Measurements from ENCODE around the gene PRSS2.
"Not testable (repeated sequence)": the region's sequence is repeated elsewhere in the genome, so short reads cannot be mapped to it uniquely, and the experiment has no call there.

Gene PRSS2

DNA sequence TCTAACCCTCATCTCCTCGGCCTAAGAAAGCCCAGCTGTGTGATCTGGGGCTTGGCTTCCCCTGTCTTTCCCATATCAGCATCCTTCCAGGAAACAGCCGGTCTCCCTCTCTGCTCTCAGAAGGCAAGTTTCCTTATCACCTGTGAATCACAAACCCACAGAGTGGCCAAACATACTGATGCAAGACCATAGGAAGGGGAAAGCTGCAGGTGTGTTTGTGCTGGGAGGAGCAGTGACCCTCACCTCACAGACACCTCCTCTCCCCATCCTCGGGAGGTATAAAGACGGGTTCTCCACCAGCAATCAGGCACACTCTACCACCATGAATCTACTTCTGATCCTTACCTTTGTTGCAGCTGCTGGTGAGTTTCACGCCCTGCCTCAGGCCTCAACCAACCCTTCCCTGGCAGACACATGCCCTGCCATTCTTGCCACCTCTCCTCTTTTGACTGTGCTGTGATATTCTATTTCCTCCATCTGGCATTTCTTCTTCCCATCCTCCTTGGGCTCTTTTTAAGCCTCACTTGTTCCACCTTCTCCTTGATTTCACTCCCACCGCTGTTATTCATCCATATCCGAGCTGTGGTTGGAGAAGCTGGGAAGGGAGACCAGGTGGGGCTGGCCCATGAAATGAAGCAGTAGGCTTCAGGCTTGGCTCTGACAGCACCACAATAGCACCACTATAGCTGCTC lies at the start of gene PRSS2:
Gene PRSS2 (plus strand): TSS at position 310 of the 692 bp plus-strand sequence. CDS start 13 bp downstream, at position 323.
- no peak for DNase-seq

DNA sequence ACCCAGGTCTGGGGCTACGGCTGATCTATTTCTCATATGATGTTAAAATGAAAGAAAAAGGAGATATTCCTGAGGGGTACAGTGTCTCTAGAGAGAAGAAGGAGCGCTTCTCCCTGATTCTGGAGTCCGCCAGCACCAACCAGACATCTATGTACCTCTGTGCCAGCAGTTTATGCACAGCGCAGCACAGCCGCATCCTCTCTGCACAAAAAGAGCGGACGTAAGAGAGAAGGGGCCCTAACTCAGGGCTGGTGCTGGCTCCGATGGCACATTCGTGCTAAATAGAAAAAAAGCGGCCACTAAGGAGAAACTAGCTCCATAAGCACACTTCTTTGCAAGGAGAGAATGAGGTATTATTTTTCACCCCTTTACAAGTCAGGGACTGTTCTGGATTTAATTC lies 49.8 kb upstream of the PRSS2 start:
- no peak for DNase-seq

DNA sequence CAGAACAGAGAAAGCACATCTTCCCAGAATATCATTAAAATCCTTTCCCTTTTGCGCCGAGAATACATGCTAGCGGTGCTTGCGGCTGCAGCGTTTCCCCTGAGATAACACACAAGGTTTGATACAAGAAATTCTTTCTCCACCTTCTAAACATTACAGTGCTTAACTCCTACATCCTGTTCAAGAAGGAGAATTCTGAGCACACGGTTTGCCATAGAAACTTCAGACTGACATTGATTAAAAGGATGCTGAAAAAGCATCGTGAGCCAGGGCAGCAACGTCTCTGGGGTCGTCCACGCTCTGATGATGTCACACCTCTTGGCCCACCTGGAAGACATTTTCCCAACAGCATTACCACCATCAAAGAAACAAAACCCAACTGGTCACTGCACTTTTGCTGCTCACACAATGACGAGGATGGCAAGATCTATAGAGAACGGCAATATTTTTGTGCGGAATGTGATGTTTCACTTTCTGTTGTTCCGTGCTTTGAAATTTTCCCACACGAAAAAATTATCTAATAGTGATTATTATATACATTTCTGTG lies 48.4 kb upstream of the PRSS2 start:
- DNase-seq: no peak

DNA sequence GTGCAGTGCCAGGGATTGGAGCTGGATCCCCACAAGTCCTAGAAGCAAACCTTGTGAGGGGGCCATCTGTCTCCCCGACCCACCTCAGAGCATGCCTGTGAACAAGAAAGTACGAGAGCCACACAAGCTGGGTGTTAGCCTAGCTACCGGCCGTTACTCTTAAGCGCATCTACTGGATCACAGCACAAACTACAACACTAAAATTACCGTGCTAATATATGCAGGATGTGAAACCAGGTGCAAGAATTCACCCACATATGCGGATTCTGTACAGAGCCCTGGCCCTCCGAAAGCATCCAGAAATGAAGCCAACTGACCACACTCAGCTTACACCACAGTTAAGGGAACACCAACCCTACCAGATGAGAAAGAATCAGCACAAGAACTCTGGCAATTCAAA lies 37.5 kb upstream of the PRSS2 start:
- DNase-seq: no peak

DNA sequence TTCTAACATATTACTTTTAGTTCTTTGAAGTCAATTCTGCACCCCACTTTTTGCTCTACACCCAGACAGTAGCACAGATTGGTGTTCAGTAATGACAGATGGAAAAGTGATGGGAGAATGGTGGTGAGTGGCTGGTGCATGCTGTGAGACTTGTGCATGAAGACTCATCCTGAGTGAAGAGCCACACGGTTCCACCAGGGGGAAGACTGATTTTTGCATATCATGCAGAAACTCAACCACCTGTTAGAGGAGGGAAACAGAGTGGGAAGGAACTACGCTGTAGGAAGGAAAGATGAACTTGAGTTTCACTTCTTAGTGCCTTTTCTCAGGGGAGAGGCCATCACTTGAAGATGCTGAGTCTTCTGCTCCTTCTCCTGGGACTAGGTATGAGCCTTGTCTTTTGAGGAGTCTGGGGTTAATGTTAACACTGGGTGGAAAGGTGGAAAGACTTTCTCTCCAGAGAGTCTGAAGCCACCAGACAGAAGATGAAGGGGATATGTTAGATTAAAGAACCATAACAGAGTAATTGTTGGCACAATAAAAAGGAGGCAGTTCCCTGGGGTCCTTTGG lies 30.8 kb upstream of the PRSS2 start:
- DNase-seq: no peak

DNA sequence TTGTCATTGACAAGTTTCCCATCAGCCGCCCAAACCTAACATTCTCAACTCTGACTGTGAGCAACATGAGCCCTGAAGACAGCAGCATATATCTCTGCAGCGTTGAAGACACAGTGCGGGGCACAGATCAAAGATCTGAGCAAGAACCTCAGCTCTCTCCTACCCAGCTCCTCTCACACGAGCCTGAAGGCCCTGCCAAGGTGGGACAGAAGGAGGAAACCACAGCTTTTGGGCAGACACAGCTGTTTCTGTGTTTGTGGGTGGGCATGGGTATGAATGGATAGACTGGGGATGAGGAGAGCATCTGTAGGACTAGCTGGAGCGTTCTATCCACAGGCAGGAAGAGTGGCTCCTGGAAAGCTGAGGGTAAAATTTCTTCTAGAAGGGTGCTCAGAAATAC lies 30.0 kb upstream of the PRSS2 start:
- DNase-seq: no peak

GRCh38 chr7:142741932-142742331 lies 28.8 kb upstream of the PRSS2 start:
- DNase-seq: not testable (repeated sequence)

DNA sequence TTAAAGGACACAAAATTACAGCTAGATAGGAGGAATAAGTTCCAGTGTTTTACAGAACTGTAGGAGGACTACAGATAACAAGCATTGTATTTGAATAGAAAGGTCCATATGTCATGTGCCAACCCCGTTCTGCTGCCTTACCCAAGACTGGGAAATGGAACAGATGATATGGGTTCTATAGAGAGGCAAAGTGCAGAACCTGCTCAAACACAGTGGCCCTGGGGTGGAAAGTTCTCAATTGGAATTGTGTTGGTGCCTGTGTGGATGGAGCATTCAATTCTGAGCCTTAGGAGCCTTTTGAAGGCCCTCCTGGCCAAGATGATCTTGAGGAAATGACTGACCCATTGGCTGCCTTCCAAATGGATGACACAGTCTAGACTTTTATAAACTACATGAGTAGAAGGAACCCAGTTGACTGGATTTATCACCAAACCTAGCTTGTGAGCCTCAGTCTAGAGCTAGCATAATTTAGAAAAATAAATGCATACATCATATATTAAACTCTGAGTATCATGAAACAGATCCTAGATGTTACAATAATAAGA lies 25.6 kb upstream of the PRSS2 start:
- DNase-seq: no peak

- DNase-seq: no peak
Measured at GRCh38 chr7:142745745-142746144, 25.0 kb upstream of the PRSS2 start.

DNA sequence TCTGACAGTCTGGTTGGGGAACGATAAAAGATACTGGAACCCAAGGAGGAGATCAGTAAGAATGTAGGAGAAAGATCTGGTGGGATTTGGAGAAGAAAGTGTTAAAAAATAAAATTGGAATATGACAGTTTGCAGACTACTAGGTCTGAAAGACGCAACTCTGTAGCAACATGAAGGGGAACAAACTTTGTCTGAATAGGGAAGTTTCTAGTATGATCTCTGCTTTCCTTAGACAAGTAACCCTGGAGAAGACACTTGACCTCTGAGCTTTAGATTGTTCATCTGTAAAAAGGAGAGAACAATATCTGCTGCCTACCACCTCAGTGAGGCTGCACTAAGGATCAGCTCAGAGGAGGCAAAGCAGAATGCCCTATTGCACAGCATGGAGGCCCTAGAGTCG lies 24.5 kb upstream of the PRSS2 start:
- no peak for DNase-seq

DNA sequence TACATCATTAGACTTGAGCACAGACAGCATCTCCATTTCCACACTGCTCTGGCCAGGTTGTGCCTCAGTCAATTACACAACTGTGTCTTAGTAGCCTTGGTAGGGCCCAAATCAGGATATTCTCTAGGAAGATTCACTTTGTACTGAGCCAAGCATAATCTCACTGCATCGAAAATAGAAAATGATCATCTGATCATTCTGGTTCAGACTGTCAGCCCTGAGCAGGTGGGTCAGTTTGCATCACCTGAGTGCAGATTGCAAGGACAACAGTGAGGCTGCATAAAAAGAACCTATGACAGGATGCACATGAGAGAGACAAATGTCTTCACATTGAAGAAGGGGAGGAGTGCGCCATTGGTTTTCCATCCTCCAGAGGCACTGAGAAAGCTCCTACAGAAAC lies 22.4 kb upstream of the PRSS2 start:
- not testable (repeated sequence) for DNase-seq

DNA sequence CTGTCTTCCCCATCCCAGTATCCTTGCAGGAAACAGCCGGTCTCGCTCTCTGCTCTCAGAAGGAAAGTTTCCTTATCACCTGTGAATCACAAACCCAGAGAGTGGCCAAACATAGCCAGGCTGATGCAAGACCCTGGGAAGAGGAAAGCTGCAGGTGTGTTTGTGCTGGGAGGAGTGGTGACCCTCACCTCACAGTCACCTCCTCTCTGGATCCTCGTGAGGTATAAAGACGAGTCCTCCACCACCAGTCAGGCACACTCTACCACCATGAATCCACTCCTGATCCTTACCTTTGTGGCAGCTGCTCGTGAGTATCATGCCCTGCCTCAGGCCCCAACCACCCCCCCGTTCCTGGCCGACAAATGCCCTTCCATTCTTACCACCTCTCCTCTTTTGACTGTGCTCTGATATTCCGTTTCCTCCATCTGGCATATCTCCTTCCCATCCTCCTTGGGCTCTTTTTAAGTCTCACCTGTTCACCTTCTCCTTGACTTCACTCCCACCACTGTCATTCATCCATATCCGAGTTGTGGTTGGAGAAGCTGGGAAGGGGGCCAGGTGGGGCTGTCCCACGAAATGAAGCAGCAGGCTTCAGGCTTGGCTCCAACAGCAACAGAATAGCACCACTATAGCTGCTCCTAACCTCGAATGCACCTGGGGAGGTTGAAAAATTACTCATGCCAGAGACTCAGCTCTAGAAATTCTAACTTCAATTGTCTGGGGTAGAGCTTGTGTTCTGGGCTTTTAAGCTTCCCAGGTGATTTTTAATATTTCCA lies 21.4 kb upstream of the PRSS2 start, which contains the start of gene PRSS1:
Gene PRSS1 (plus strand): TSS at position 255 of the 776 bp plus-strand sequence. CDS start 13 bp downstream, at position 268.
- no peak for DNase-seq

DNA sequence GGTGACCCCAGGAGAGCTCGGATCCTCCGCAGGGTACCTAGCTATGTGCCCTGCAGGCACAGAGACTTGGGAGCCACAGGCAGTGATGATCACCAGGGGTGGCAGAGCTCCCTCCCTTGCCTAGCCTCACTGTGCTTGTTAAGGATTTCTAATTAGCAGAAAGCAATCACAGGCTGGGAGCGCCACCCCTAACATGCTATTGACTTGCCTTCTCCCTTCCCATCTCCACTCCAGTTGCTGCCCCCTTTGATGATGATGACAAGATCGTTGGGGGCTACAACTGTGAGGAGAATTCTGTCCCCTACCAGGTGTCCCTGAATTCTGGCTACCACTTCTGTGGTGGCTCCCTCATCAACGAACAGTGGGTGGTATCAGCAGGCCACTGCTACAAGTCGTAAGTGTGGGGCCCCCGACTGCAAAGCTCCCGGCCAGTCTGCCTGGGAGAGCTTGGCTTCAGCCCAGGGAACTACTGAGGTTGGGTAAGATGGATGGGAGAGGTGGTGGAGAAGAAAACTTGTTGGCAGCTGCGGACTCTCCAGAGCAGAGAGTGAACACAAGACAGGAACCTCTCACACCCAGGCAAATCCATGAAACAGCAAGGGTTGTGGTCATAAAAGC lies 20.3 kb upstream of the PRSS2 start:
- no peak for DNase-seq

DNA sequence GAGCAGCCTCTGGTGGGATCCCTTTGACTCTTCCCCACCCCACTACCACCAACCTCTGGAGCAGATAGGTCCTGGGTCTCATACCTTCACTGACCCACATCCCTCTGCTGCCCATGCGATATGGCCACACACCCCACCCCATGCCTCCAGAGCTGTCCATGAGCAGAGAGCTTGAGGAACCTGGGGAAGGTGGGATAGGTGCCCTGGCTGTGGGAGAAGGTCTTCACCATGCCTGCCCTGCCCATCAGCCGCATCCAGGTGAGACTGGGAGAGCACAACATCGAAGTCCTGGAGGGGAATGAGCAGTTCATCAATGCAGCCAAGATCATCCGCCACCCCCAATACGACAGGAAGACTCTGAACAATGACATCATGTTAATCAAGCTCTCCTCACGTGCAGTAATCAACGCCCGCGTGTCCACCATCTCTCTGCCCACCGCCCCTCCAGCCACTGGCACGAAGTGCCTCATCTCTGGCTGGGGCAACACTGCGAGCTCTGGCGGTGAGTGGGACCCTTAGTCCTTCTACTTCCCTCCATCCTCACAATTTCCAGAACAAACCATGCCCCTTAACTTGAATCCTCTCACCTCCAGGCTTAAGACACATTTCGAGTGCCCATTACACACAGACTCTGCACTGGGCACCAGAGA lies 19.1 kb upstream of the PRSS2 start:
- not testable (repeated sequence) for DNase-seq

- DNase-seq: no peak
Measured at GRCh38 chr7:142752376-142753225, 18.2 kb upstream of the PRSS2 start.

DNA sequence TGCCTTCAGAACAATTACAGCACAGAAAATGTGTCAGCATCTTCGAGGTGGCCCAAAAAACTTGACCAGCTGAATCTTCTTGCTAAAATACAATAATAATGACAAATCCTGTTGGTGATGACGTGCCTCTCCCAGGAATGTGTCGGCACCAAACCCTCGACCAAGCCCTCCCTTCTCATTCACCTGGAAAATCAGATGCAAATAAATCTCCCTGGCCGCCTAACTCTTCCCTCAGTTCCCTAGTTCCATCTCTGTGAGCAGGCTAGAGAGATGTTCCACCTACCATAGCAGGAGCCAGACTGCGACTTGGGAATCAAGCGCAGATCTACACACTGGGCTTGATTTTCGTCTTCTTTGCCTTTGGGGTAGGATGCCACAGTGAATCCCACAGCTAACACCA lies 17.4 kb upstream of the PRSS2 start:
- DNase-seq: no peak

GRCh38 chr7:142753925-142754491 lies 16.8 kb upstream of the PRSS2 start:
- DNase-seq: not testable (repeated sequence)

GRCh38 chr7:142754681-142755575 lies 15.8 kb upstream of the PRSS2 start:
- DNase-seq: no peak

GRCh38 chr7:142758312-142758711 lies 12.5 kb upstream of the PRSS2 start:
- not testable (repeated sequence) for DNase-seq

- DNase-seq: no peak
Measured at GRCh38 chr7:142759433-142759832, 11.3 kb upstream of the PRSS2 start.
